ENCODE results near the gene TFCP2L1.

- TF ChIP-seq, protein P1, sequence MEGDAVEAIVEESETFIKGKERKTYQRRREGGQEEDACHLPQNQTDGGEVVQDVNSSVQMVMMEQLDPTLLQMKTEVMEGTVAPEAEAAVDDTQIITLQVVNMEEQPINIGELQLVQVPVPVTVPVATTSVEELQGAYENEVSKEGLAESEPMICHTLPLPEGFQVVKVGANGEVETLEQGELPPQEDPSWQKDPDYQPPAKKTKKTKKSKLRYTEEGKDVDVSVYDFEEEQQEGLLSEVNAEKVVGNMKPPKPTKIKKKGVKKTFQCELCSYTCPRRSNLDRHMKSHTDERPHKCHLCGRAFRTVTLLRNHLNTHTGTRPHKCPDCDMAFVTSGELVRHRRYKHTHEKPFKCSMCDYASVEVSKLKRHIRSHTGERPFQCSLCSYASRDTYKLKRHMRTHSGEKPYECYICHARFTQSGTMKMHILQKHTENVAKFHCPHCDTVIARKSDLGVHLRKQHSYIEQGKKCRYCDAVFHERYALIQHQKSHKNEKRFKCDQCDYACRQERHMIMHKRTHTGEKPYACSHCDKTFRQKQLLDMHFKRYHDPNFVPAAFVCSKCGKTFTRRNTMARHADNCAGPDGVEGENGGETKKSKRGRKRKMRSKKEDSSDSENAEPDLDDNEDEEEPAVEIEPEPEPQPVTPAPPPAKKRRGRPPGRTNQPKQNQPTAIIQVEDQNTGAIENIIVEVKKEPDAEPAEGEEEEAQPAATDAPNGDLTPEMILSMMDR (IDR thresholded peaks at IDR 0.05; ENCODE audit: insufficient read depth, low read depth, low read length), result no peak
- TF ChIP-seq EZH2 (IDR thresholded peaks at IDR 0.05; ENCODE audit: insufficient read depth, low read length), result no peak
Measured at GRCh38 chr2:121330921-121331320, 45.9 kb upstream of the TFCP2L1 start.
